Measurements from ENCODE around the gene NRAP.

Gene NRAP

DNA sequence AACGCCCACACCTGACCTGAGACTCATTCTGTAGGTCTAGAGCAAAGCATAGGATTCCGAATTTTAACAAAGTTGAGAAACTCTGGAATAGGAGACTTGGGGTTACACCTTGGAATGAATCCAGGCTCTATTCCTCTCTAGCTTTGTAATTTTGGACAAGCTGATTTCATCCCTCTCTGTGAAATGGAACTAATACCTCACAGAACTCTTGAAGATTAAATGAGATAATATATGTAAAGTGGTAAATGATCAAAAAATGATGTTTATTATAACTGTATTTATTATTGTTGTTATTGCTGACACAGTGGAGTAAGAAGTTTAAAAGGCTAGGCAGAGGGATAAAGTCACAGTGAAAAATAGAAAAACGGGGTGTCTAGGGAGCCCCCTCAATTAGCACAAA, 48.2 kb upstream of the NRAP start:
- Histone ChIP-seq H3K9ac (ENCODE audit: low read length) (no peak overlapping the region), H2BK15ac (ENCODE audit: low read depth, poor library complexity, severe bottlenecking) (no peak overlapping the region), H2AK5ac (ENCODE audit: low read length, severe bottlenecking) (no peak overlapping the region), H3K4me1 (ENCODE audit: control insufficient read depth, insufficient read depth, low read depth, low read length) (peaks cover 14% of the 10 kb centered on the region), H4K8ac (ENCODE audit: low read length) (no peak overlapping the region), H2AFZ (ENCODE audit: low read depth, low read length) (no peak overlapping the region), H3K14ac (ENCODE audit: low read length in 2 of 2) (no peak overlapping the region), H3K4me3 (ENCODE audit: insufficient read depth in 1 of 2, low read depth in 1 of 2, low read length in 2 of 2) (no peak overlapping the region), H3K36me3 (ENCODE audit: control insufficient read depth in 1 of 2, insufficient read depth in 2 of 2, low read depth in 1 of 2, low read length in 2 of 2) (peaks cover 16 to 33% of the 10 kb centered on the region in 2 experiments), H3K23ac (ENCODE audit: low read length in 2 of 2) (no peak overlapping the region), H4K91ac (ENCODE audit: low read length) (peak overlapping the region; percentile 54), H3K27ac (ENCODE audit: low read length, poor library complexity, severe bottlenecking) (no peak overlapping the region), H2BK5ac (ENCODE audit: low read depth, low read length, poor library complexity, severe bottlenecking) (no peak overlapping the region), H3K79me1 (replicated peaks; ENCODE audit: low read length, poor library complexity, severe bottlenecking) (peaks cover 30% of the 10 kb centered on the region), H3K27me3 (ENCODE audit: control insufficient read depth in 1 of 2, insufficient read depth in 1 of 2, low read length in 2 of 2) (no peaks in the 10 kb centered on the region), H2BK12ac (ENCODE audit: low read length in 2 of 2) (no peak overlapping the region), H2BK120ac (ENCODE audit: low read depth, low read length) (no peak overlapping the region), H3K18ac (ENCODE audit: low read depth in 1 of 2, low read length in 2 of 2) (no peak overlapping the region), H3K9me3 (ENCODE audit: control insufficient read depth, low read length) (no peaks in the 10 kb centered on the region), H3K4ac (ENCODE audit: low read depth in 1 of 2, low read length in 2 of 2) (no peak overlapping the region), H3K4me2 (ENCODE audit: low read length, poor library complexity, severe bottlenecking) (no peak overlapping the region)
- WGBS, result 98% methylated on average over 3 of the region's 3 CpGs
- no peak for DNase-seq

DNA sequence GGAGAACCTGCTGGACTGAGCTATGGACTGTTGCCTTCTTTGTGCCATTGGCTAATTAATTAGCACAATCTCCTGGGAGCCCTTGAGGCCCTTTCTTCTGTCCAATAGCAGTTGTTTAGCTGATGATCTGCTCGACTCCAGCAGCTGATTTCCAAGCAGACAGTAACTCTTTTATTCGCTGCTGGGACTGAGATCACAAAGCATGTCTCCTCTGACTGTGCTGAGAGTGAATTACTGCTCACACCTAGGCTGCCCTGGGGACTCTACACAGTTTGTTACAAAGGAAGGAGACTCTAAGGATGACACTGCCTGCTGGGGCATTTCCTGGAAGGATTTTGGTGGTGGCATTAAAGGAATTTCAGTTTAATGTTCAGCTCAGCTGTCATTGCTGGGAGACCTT, 47.3 kb upstream of the NRAP start:
- no peak overlapping the region for H2AFZ ChIP-seq (ENCODE audit: low read depth, low read length)
- no peak overlapping the region for H2BK12ac ChIP-seq (ENCODE audit: low read length in 2 of 2)
- H3K4me2 ChIP-seq (ENCODE audit: low read length, poor library complexity, severe bottlenecking), result no peak overlapping the region
- H4K8ac ChIP-seq (ENCODE audit: low read length), result no peak overlapping the region
- H3K18ac ChIP-seq (ENCODE audit: low read depth in 1 of 2, low read length in 2 of 2), result peak overlapping the region in 1 of 2 experiments; percentile 5
- no peak overlapping the region for H3K4ac ChIP-seq (ENCODE audit: low read depth in 1 of 2, low read length in 2 of 2)
- no peak overlapping the region for H3K4me3 ChIP-seq (ENCODE audit: insufficient read depth in 1 of 2, low read depth in 1 of 2, low read length in 2 of 2)
- 31% methylated on average over 2 of the region's 2 CpGs for WGBS
- no peaks in the 10 kb centered on the region for H3K9me3 ChIP-seq (ENCODE audit: control insufficient read depth, low read length)
- no peak for DNase-seq
- H4K91ac ChIP-seq (ENCODE audit: low read length), result no peak overlapping the region
- no peak overlapping the region for H3K9ac ChIP-seq (ENCODE audit: low read length)
- peaks cover 16 to 34% of the 10 kb centered on the region in 2 experiments for H3K36me3 ChIP-seq (ENCODE audit: control insufficient read depth in 1 of 2, insufficient read depth in 2 of 2, low read depth in 1 of 2, low read length in 2 of 2)
- H3K4me1 ChIP-seq (ENCODE audit: control insufficient read depth, insufficient read depth, low read depth, low read length), result peaks cover 14% of the 10 kb centered on the region
- H2BK5ac ChIP-seq (ENCODE audit: low read depth, low read length, poor library complexity, severe bottlenecking), result no peak overlapping the region
- peaks cover 34% of the 10 kb centered on the region for H3K79me1 ChIP-seq (replicated peaks; ENCODE audit: low read length, poor library complexity, severe bottlenecking)
- H3K14ac ChIP-seq (ENCODE audit: low read length in 2 of 2), result no peak overlapping the region
- H3K27ac ChIP-seq (ENCODE audit: low read length, poor library complexity, severe bottlenecking), result no peak overlapping the region
- H2AK5ac ChIP-seq (ENCODE audit: low read length, severe bottlenecking), result peak overlapping the region; percentile 23
- H3K23ac ChIP-seq (ENCODE audit: low read length in 2 of 2), result no peak overlapping the region
- H3K27me3 ChIP-seq (ENCODE audit: control insufficient read depth in 1 of 2, insufficient read depth in 1 of 2, low read length in 2 of 2), result no peaks in the 10 kb centered on the region
- H2BK120ac ChIP-seq (ENCODE audit: low read depth, low read length), result no peak overlapping the region
- no peak overlapping the region for H2BK15ac ChIP-seq (ENCODE audit: low read depth, poor library complexity, severe bottlenecking)

DNA sequence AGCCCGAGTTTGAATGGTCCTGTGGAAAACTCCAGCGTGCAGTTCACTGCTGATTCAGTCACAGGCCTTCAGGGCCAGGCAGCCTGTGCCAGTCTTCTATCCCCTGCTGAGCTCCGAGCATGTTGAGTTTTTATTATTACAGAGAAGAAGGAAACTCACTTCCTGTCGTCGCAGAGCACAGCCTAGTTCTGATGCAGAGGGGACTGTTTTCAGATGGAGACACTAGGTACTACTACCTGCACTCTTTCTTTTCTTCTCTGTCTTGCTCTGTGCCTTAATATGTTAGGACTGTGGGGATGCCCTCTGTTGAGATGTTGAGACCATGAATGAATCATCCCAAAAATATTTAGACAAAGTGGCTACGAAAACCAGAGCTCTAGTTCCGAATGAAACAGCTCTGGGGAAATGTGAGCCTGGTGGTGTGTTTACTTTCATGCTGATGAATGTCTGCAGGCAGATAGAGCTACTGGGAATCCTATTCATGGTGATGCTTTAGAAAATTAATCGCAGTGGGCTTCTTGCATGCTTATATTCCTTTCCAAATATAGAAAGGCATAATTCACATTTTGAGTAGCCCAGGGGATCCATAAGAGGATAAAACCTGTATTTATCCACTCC, 45.5 kb upstream of the NRAP start:
- Histone ChIP-seq H3K9me3 (ENCODE audit: control insufficient read depth, low read length) (no peaks in the 10 kb centered on the region), H3K4me2 (ENCODE audit: low read length, poor library complexity, severe bottlenecking) (peak overlapping the region; percentile 20), H2BK5ac (ENCODE audit: low read depth, low read length, poor library complexity, severe bottlenecking) (no peak overlapping the region), H3K14ac (ENCODE audit: low read length in 2 of 2) (no peak overlapping the region), H3K4ac (ENCODE audit: low read depth in 1 of 2, low read length in 2 of 2) (no peak overlapping the region), H3K36me3 (ENCODE audit: control insufficient read depth in 1 of 2, insufficient read depth in 2 of 2, low read depth in 1 of 2, low read length in 2 of 2) (peaks cover 5 to 24% of the 10 kb centered on the region in 2 experiments), H3K4me1 (ENCODE audit: control insufficient read depth, insufficient read depth, low read depth, low read length) (peaks cover 22% of the 10 kb centered on the region), H3K9ac (ENCODE audit: low read length) (peak overlapping the region; percentile 2), H2BK120ac (ENCODE audit: low read depth, low read length) (no peak overlapping the region), H4K8ac (ENCODE audit: low read length) (peak overlapping the region; percentile 90), H3K27me3 (ENCODE audit: control insufficient read depth in 1 of 2, insufficient read depth in 1 of 2, low read length in 2 of 2) (no peaks in the 10 kb centered on the region), H3K27ac (ENCODE audit: low read length, poor library complexity, severe bottlenecking) (peak overlapping the region; percentile 88), H3K4me3 (ENCODE audit: insufficient read depth in 1 of 2, low read depth in 1 of 2, low read length in 2 of 2) (no peak overlapping the region), H2AFZ (ENCODE audit: low read depth, low read length) (no peak overlapping the region), H3K79me1 (replicated peaks; ENCODE audit: low read length, poor library complexity, severe bottlenecking) (peaks cover 30% of the 10 kb centered on the region), H4K91ac (ENCODE audit: low read length) (peak overlapping the region; percentile 79), H2AK5ac (ENCODE audit: low read length, severe bottlenecking) (no peak overlapping the region), H3K18ac (ENCODE audit: low read depth in 1 of 2, low read length in 2 of 2) (peak overlapping the region in 1 of 2 experiments; percentile 82), H2BK15ac (ENCODE audit: low read depth, poor library complexity, severe bottlenecking) (peak overlapping the region; percentile 60), H3K23ac (ENCODE audit: low read length in 2 of 2) (no peak overlapping the region), H2BK12ac (ENCODE audit: low read length in 2 of 2) (peak overlapping the region in 1 of 2 experiments; percentile 35)
- peak; percentile 92 for DNase-seq
- WGBS, result under 1% methylated on average over 7 of the region's 8 CpGs

DNA sequence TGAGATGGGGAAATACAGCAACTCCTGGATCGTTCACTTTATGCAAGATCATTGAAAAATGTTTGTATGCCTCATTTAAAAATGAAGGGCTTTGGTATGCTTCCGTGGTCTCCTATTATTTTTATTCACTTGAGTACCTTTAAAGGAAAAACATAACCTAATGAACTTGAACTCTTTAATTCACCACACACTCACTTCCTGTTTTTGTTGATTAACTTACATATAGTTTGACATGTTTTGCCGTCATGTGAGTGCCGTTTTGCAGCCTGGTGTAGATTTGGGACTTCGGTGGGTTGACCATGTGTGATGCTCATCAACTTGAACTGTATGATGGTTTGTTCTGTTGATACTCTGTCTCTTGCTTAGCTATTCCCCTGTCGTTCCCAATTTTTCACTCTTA, 44.8 kb upstream of the NRAP start:
- Histone ChIP-seq H2BK120ac (ENCODE audit: low read depth, low read length) (no peak overlapping the region), H3K23ac (ENCODE audit: low read length in 2 of 2) (no peak overlapping the region), H4K8ac (ENCODE audit: low read length) (peak overlapping the region; percentile 39), H3K9ac (ENCODE audit: low read length) (no peak overlapping the region), H3K79me1 (replicated peaks; ENCODE audit: low read length, poor library complexity, severe bottlenecking) (peaks cover 31% of the 10 kb centered on the region), H3K4me1 (ENCODE audit: control insufficient read depth, insufficient read depth, low read depth, low read length) (peaks cover 22% of the 10 kb centered on the region), H3K27ac (ENCODE audit: low read length, poor library complexity, severe bottlenecking) (peak overlapping the region; percentile 88), H3K4me3 (ENCODE audit: insufficient read depth in 1 of 2, low read depth in 1 of 2, low read length in 2 of 2) (no peak overlapping the region), H2BK12ac (ENCODE audit: low read length in 2 of 2) (peak overlapping the region; percentile 40 to 45), H2AFZ (ENCODE audit: low read depth, low read length) (no peak overlapping the region), H3K36me3 (ENCODE audit: control insufficient read depth in 1 of 2, insufficient read depth in 2 of 2, low read depth in 1 of 2, low read length in 2 of 2) (peaks cover 2 to 31% of the 10 kb centered on the region in 2 experiments), H2BK15ac (ENCODE audit: low read depth, poor library complexity, severe bottlenecking) (no peak overlapping the region), H3K14ac (ENCODE audit: low read length in 2 of 2) (no peak overlapping the region), H2BK5ac (ENCODE audit: low read depth, low read length, poor library complexity, severe bottlenecking) (no peak overlapping the region), H3K18ac (ENCODE audit: low read depth in 1 of 2, low read length in 2 of 2) (peak overlapping the region in 1 of 2 experiments; percentile 82), H3K9me3 (ENCODE audit: control insufficient read depth, low read length) (no peaks in the 10 kb centered on the region), H4K91ac (ENCODE audit: low read length) (no peak overlapping the region), H3K4me2 (ENCODE audit: low read length, poor library complexity, severe bottlenecking) (peak overlapping the region; percentile 20), H3K4ac (ENCODE audit: low read depth in 1 of 2, low read length in 2 of 2) (peak overlapping the region in 1 of 2 experiments; percentile 35), H2AK5ac (ENCODE audit: low read length, severe bottlenecking) (no peak overlapping the region), H3K27me3 (ENCODE audit: control insufficient read depth in 1 of 2, insufficient read depth in 1 of 2, low read length in 2 of 2) (no peaks in the 10 kb centered on the region)
- 81% methylated on average over 3 of the region's 6 CpGs for WGBS
- peak; percentile 8 for DNase-seq
